NCI-H510A (cell line): ENCODE data around the gene GSK3A.

Experiments
- DNase-seq: peaks from one replicate; lab custom pipeline; 2025; lab: John Stamatoyannopoulos, UW

GSK3A gene

GRCh38 chr19:42199440-42200115, 42.8 kb downstream of the GSK3A start:
- no peak for DNase-seq

DNA sequence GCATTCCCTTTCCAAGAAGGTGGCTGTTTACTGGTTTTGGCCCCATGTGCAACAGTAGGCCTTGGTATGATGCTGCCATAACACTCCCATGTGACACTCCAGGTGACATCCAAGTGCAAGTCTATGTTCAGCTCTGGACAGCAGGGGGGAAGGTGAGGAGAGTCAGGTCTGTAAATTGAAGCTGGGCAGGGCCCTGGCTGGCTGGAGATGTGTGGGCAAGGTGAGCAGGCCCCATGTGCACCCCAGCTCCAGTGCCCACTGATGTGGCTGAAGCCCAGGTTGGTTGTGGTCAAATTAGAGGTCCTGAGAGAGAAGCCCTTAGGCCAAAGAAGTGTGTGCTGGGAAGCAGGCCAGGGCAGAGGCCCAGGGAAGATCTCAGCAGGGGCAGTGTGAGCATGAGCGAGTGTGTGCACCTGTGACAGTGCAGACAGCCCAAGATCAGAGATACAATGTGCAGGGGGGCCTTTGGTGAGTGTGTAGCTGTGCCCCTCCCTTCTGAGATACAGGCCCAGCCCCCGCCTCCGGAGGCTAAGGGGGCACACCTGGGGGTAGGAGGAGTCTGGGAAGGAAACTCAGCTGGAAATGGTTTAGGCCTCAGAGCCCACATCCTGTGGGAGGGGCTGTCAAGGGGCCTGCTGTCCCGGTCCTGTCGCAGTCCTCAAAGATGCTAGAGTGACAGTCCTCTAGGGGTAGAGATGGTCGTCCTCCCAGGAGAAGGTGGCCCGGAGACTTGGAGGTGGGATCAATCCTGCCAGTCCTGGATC, 43.5 kb downstream of the GSK3A start:
- DNase-seq: no peak

GRCh38 chr19:42197375-42197817, 45.0 kb downstream of the GSK3A start:
- DNase-seq: no peak

GRCh38 chr19:42196011-42197001, 46.1 kb downstream of the GSK3A start:
- DNase-seq: no peak

GRCh38 chr19:42193706-42194105, 48.7 kb downstream of the GSK3A start:
- DNase-seq: no peak

GRCh38 chr19:42193294-42193693, 49.1 kb downstream of the GSK3A start:
- no peak for DNase-seq

- peak; percentile 81 for DNase-seq
Measured at GRCh38 chr19:42191855-42192254, 50.5 kb downstream of the GSK3A start.

DNA sequence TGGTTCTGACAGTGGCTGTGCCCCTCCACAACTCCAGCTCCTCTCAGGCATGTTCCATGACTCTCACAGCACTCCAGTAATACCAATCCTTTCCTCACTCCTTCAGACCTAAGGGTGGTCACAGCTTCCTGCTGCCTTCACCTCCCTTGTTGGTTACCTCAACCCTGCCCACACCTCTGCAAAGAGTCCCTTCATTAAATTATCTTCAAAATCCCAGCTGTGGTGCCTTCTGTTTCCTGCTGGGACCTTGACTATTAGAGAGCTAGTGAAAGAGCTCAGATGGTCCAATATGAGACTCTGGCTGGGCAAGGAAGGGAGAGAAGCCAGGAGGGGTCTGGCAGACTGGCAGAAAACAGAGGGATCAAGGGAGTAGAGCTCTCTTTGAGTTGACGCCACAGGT, 51.1 kb downstream of the GSK3A start:
- DNase-seq: no peak

DNA sequence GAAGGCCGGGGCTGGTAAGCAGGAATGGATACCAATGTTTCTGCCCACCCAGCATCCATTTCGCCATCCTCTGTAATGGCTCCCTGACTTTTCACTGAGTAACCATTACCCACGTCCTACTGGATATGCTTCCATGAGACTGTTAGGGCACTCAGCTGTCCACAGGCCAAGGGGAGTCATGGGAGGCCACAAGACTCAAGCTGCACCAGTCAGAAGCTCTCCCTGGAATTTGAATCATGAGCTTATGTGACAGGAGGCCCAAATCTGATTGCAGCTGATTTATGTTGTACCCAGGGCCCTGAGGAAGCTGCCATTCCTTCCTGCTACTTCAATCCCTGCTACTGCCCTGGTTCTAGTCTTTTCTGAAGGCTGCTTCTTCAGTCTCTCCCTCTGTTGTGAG, 53.3 kb downstream of the GSK3A start:
- DNase-seq: no peak

DNA sequence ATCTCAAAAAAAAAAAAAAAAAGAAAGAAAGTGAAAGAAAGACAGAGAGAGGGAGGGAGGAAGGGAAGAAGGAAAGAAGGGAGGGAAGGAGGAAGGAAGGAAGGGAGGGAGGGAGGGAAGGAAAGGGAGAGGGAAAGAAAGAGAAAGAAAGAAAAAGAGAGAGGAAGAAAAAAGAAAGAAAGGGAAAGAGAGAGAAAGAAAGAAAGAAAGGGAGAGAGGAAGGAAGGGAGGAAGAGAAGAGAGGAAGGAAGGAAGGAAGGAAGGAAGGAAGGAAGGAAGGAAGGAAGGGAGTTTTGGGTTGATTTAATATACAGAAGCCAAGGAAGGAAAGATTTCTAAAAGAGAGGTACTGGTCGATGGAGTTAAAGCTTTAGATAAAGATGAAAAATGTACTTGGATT, 53.7 kb downstream of the GSK3A start:
- DNase-seq: no peak

- no peak for DNase-seq
Measured at GRCh38 chr19:42185277-42185676, 57.1 kb downstream of the GSK3A start.

DNA sequence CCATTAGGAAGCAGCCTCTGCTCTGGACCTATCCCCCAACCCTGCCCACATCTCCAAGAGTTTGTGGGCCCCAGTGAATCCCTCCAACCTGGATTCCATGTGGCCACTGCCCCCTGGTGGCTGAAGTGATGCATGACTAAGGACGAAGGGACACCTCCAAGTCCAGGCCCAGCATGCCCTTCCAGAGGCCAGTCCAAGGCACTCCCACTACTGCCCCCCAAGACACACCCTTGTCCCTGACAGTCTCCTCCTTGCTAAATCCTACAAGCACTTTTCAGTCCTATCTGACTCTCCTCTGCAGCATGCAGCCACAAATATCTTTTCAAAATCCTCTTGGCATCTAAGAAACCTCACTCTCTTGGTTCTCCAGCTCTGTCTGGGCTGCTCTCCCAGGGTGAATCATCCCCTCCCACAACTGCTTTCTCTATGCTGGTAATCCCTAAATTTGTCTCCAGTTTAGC, 58.0 kb downstream of the GSK3A start:
- DNase-seq: peak; percentile 62
